GM12878 (cell line): ENCODE results near the gene CPT1C. TPM values are rescaled to one million over a fixed set of nuclear protein-coding genes. Genes with fewer than 3 reads are reported as not detected.

Experiments used
- ATAC-seq: fragments of 200-7000 bp; cut with Tn5 transposase; 3 replicates; pipeline ENCODE4 v1.9.1; 2020; ENCODE audit warnings: mild to moderate bottlenecking, moderate library complexity
- BruUV-seq: library from RNA; stranded (reverse); fragments of 400-500 nt; replicated peaks from 2 replicates; lab custom pipeline; 2021; lab: Mats Ljungman, UMichigan
- CTCF ChIA-PET: fragments of 300-600 bp; sonication (Branson Sonifier 250); formaldehyde crosslinking; extraction: SDS; loops from one replicate; lab custom pipeline; 2021; ENCODE audit warnings: inconsistent platforms; lab: Yijun Ruan, JAX
- POLR2A ChIA-PET: fragments of 350-600 bp; formaldehyde crosslinking; extraction: SDS; loops from one replicate; lab custom pipeline; 2021; ENCODE audit warnings: inconsistent platforms; lab: Charles Lee
- RAD21 ChIA-PET: fragments of 300-600 bp; sonication (Branson Sonifier 250); formaldehyde crosslinking; loops from one replicate; lab custom pipeline; 2023; ENCODE audit warnings: antibody characterized with exemption; ENCODE audit not compliant: unreplicated experiment; lab: Charles Lee
- SMC1A ChIA-PET: fragments of 300-600 bp; sonication (Branson Sonifier 250); formaldehyde crosslinking; loops from one replicate; lab custom pipeline; 2023; ENCODE audit not compliant: unreplicated experiment, uncharacterized antibody; lab: Charles Lee
- DNase-seq: peaks from one replicate; pipeline ENCODE4 v3.0.0-alpha.2; 2011; ENCODE audit warnings: low read depth, low spot score
- FAIRE-seq: peaks from 3 replicates; lab custom pipeline; 2011; peaks lifted over from hg19 to GRCh38; lab: Jason Lieb, UNC
- H2AFZ ChIP-seq: 2 replicates; pipeline ENCODE4 v1.6.0; 2011; ENCODE audit warnings: low read depth, low read length, control low read depth; ENCODE audit not compliant: control insufficient read depth
- H3K27ac ChIP-seq: 2 replicates; pipeline ENCODE4 v1.5.1; 2011; ENCODE audit warnings: control low read depth; ENCODE audit not compliant: control insufficient read depth, insufficient read depth
- H3K27me3 ChIP-seq, 2 experiments: replicated peaks in 1 of 2; 2 replicates each; pipeline versions ENCODE4 v1.6.0 to v1.6.1; 2011; ENCODE audit warnings: low read length in 1 of 2; ENCODE audit not compliant: control insufficient read depth in 2 of 2, insufficient read depth in 2 of 2
- H3K36me3 ChIP-seq, 2 experiments: 2 replicates each; pipeline ENCODE4 v1.5.1; 2011; ENCODE audit warnings: low read length in 1 of 2; ENCODE audit not compliant: control insufficient read depth in 2 of 2, insufficient read depth in 2 of 2
- H3K4me1 ChIP-seq: 2 replicates; pipeline ENCODE4 v1.6.1; 2011; ENCODE audit warnings: mild to moderate bottlenecking, low read length, moderate library complexity, mixed read lengths; ENCODE audit not compliant: control insufficient read depth, insufficient read depth
- H3K4me2 ChIP-seq: 2 replicates; pipeline ENCODE4 v1.6.0; 2011; ENCODE audit warnings: control low read depth; ENCODE audit not compliant: control insufficient read depth, insufficient read depth
- H3K4me3 ChIP-seq: fragments of 200-600 bp; sonication (generic); 2 replicates; pipeline ENCODE4 v1.5.1; 2016
- H3K79me2 ChIP-seq: 2 replicates; pipeline ENCODE4 v1.6.0; 2011; ENCODE audit warnings: low read length; ENCODE audit not compliant: control insufficient read depth, insufficient read depth
- H3K9ac ChIP-seq: 2 replicates; pipeline ENCODE4 v1.8.0; 2011; ENCODE audit warnings: low read length, control low read depth, mixed read lengths; ENCODE audit not compliant: control insufficient read depth, insufficient read depth
- H3K9me3 ChIP-seq: replicated peaks from 3 replicates; pipeline ENCODE4 v1.5.1; 2011; ENCODE audit warnings: mild to moderate bottlenecking, low read length; ENCODE audit not compliant: control insufficient read depth, insufficient read depth
- H4K20me1 ChIP-seq: 2 replicates; pipeline ENCODE4 v1.6.0; 2011; ENCODE audit not compliant: control insufficient read depth, insufficient read depth
- ASH2L ChIP-seq: fragments of 300-600, 200-600 bp; sonication (generic); IDR thresholded peaks from 2 replicates; pipeline ENCODE4 v1.6.1; 2017; ENCODE audit warnings: low read depth, mild to moderate bottlenecking, borderline replicate concordance
- BACH1 ChIP-seq: fragments of 450-650 bp; IDR thresholded peaks from 2 replicates; pipeline ENCODE4 v1.6.1; 2017; ENCODE audit warnings: mild to moderate bottlenecking, borderline replicate concordance
- CREB1 ChIP-seq: IDR thresholded peaks from 2 replicates; pipeline ENCODE4 v1.6.1; 2012; ENCODE audit warnings: low read depth, mild to moderate bottlenecking, inconsistent platforms
- FOXM1 ChIP-seq: IDR thresholded peaks from 2 replicates; pipeline ENCODE4 v1.6.1; 2012; ENCODE audit warnings: low read depth, mild to moderate bottlenecking, inconsistent platforms, low read length, moderate library complexity
- GABPA ChIP-seq: IDR thresholded peaks from 2 replicates; pipeline ENCODE4 v1.6.1; 2014; ENCODE audit warnings: antibody characterized with exemption, low read depth, mild to moderate bottlenecking, inconsistent platforms
- IKZF1 ChIP-seq: fragments of 450-650 bp; conservative IDR thresholded peaks from 2 replicates; pipeline ENCODE4 v1.6.1; 2017; ENCODE audit warnings: antibody characterized with exemption, mild to moderate bottlenecking
- IRF3 ChIP-seq: fragments of 450-650 bp; IDR thresholded peaks from 2 replicates; pipeline ENCODE4 v1.6.1; 2014; ENCODE audit warnings: mild to moderate bottlenecking
- MTA2 ChIP-seq: fragments of 450-650 bp; IDR thresholded peaks from 2 replicates; pipeline ENCODE4 v1.6.1; 2016; ENCODE audit warnings: low read depth, mild to moderate bottlenecking, moderate library complexity
- MTA3 ChIP-seq: IDR thresholded peaks from 2 replicates; pipeline ENCODE4 v1.6.1; 2012; ENCODE audit warnings: low read length, inconsistent platforms, borderline replicate concordance
- NBN ChIP-seq: fragments of 450-650 bp; IDR thresholded peaks from 2 replicates; pipeline ENCODE4 v1.6.1; 2016
- NR2C2 ChIP-seq: IDR thresholded peaks from 2 replicates; pipeline ENCODE4 v1.6.1; 2011; ENCODE audit warnings: borderline replicate concordance, low read depth; ENCODE audit not compliant: control insufficient read depth, insufficient read length
- NR2F1 ChIP-seq: fragments of 450-650 bp; conservative IDR thresholded peaks from 2 replicates; pipeline ENCODE4 v1.6.1; 2017; ENCODE audit warnings: mild to moderate bottlenecking
- NRF1 ChIP-seq: conservative IDR thresholded peaks from 2 replicates; pipeline ENCODE4 v1.6.1; 2011; ENCODE audit warnings: mild to moderate bottlenecking, low read depth, low read length, improper control_type of control experiment
- RUNX3 ChIP-seq: IDR thresholded peaks from 2 replicates; pipeline ENCODE4 v1.6.1; 2012; ENCODE audit warnings: low read length, inconsistent platforms
- SIX5 ChIP-seq: IDR thresholded peaks from 2 replicates; pipeline ENCODE4 v1.6.1; 2011; ENCODE audit warnings: mild to moderate bottlenecking, low read depth, low read length, moderate library complexity; ENCODE audit not compliant: severe bottlenecking
- SMARCA5 ChIP-seq: fragments of 450-650 bp; IDR thresholded peaks from 2 replicates; pipeline ENCODE4 v1.6.1; 2017; ENCODE audit warnings: mild to moderate bottlenecking
- SREBF1 ChIP-seq: IDR thresholded peaks from 2 replicates; pipeline ENCODE4 v1.6.1; 2012; ENCODE audit warnings: mild to moderate bottlenecking, low read length
- SUPT20H ChIP-seq: IDR thresholded peaks from 2 replicates; pipeline ENCODE4 v1.6.1; 2011; ENCODE audit warnings: low read depth, mild to moderate bottlenecking, low read length, moderate library complexity, borderline replicate concordance; ENCODE audit not compliant: control insufficient read depth
- TARDBP ChIP-seq: IDR thresholded peaks from 2 replicates; pipeline ENCODE4 v1.6.1; 2016; ENCODE audit warnings: borderline replicate concordance
- TCF12 ChIP-seq: IDR thresholded peaks from 2 replicates; pipeline ENCODE4 v1.6.1; 2011; ENCODE audit warnings: low read depth, mild to moderate bottlenecking, low read length
- WGBS: methylation state at CpG from one replicate; pipeline ENCODE4 v1.1.6; 2016; ENCODE audit warnings: low lambda C conversion rate; ENCODE audit not compliant: insufficient replicate concordance, insufficient coverage; ENCODE audit errors: missing lambda C conversion rate; 5-methylcytosine and 5-hydroxymethylcytosine counted together
- in situ Hi-C: fragments of 300-500 bp; cut with MboI; formaldehyde crosslinking; loops from 9 replicates; pipeline ENCODE4 v1.14.3; 2018; ENCODE audit warnings: mixed read lengths
- intact Hi-C: fragments of 100-400 bp; cut with micrococcal nuclease; formaldehyde crosslinking; loops from one replicate; pipeline ENCODE4 v1.14.2; 2022; ENCODE audit not compliant: unreplicated experiment
- polyA plus RNA-seq, 11 experiments: library from polyadenylated mRNA; depleted of rRNA in 4 of 11; unstranded in 6 of 11; stranded (reverse) in 5 of 11; fragments of >200 nt; fragmentation: Nextera tagmentation in 4 of 11; fragmentation: Illumina TruSeq in 1 of 11; extraction: Ambion mirVana in 4 of 11; extraction: Trizol in 1 of 11; gene quantifications; 1 replicate in 1 of 11; 2 replicates in 10 of 11; pipeline versions ENCODE4 v1.2.1 to v1.2.3, GENCODE V29; 2011 to 2016; ENCODE audit warnings: inconsistent platforms in 2 of 11, missing spikeins in 2 of 11, low read depth in 1 of 11
- total RNA-seq, 4 experiments: library from RNA; depleted of rRNA in 3 of 4; stranded (reverse); fragments of >200 nt in 3 of 4; fragmentation: Illumina TruSeq in 1 of 4; extraction: Trizol in 1 of 4; gene quantifications; 2 replicates each; pipeline versions ENCODE4 v1.2.1 to v1.2.3, GENCODE V29; 2013 to 2021
- TF ChIP-seq, protein P1 (sequence below): fragments of 450-650 bp; formaldehyde crosslinking; IDR thresholded peaks from 2 replicates; pipeline ENCODE4 v1.4.0; 2022; ENCODE audit warnings: mild to moderate bottlenecking, moderate library complexity

The CPT1C gene
- total and polyA plus RNA-seq, 10 of the 15 experiments (the other 5 are each of a cell fraction or from before 2014, with no cell fraction given), result 0.04 to 0.56 (median 0.21) TPM; not detected in 3

GRCh38 chr19:49677901-49678674 is 12.8 kb upstream of the CPT1C start:
- H3K4me1 ChIP-seq, result peaks cover 32% of the 10 kb centered on the region
- no peaks in the 10 kb centered on the region for H3K27me3 ChIP-seq
- H3K4me3 ChIP-seq, result peak overlapping the region; percentile 100
- 2% methylated on average over 21 of the region's 21 CpGs for WGBS
- peak overlapping the region; percentile 98 for H3K9ac ChIP-seq
- peaks cover 9% of the 10 kb centered on the region in 2 experiments for H3K36me3 ChIP-seq
- peaks cover 16% of the 10 kb centered on the region for H4K20me1 ChIP-seq
- peak overlapping the region; percentile 98 for H3K27ac ChIP-seq
- no peak overlapping the region for H2AFZ ChIP-seq
- ChIA-PET POLR2A (interaction anchor here (0.6 to 11.2 kb wide), 8 partner anchors 12 to 236 kb away, joined by 3 to 200 read pairs (median 8); partner anchors contain the start of genes AP2A1, BCL2L12, IRF3 and NOSIP), SMC1A (interaction anchor here (0.9 to 2.7 kb wide), 9 partner anchors 13 to 207 kb away, joined by 3 to 11 read pairs (median 3); partner anchors contain the start of genes BCL2L12, FLT3LG, IRF3 and NOSIP), RAD21 (interaction anchor here (0.5 to 8.6 kb wide), 10 partner anchors 13 to 233 kb away, joined by 3 to 131 read pairs (median 4); partner anchors contain the start of genes AP2A1, BCL2L12, IRF3 and RRAS), CTCF (interaction anchor here (0.7 to 10.5 kb wide), 11 partner anchors 12 to 205 kb away, joined by 3 to 130 read pairs (median 9); partner anchors contain the start of genes BCL2L12, FLT3LG, IRF3 and NOSIP)
- ATAC-seq, result peak; percentile 23
- H3K4me2 ChIP-seq, result peak overlapping the region; percentile 84
- TSS peak; percentile 65 for BruUV-seq
- FAIRE-seq, result peak; percentile 77
- no peak for DNase-seq
- in situ Hi-C loops (no loop called here), intact Hi-C loops (loop anchor here (2.0 to 5.0 kb wide), 3 partner anchors 85 to 189 kb away; partner anchors contain the start of genes PNKP and RPS11)
- H3K79me2 ChIP-seq, result peaks cover 47% of the 10 kb centered on the region
- H3K9me3 ChIP-seq, result no peaks in the 10 kb centered on the region
- TF ChIP-seq NRF1, result no peak
- TF ChIP-seq BACH1, result no peak
- no peak; the same call in 1 of the 2 replicates for TF ChIP-seq CREB1
- TF ChIP-seq RUNX3, result peak; percentile 69
- no peak for TF ChIP-seq SUPT20H
- peak; percentile 82; the same call in 1 of the 2 replicates for TF ChIP-seq NBN
- no peak for TF ChIP-seq TARDBP
- no peak for TF ChIP-seq SIX5
- no peak; the same call in none of the 2 replicates for TF ChIP-seq SMARCA5
- peak; percentile 39; the same call in 1 of the 2 replicates for TF ChIP-seq MTA3
- TF ChIP-seq IRF3, result no peak
- TF ChIP-seq, protein P1, sequence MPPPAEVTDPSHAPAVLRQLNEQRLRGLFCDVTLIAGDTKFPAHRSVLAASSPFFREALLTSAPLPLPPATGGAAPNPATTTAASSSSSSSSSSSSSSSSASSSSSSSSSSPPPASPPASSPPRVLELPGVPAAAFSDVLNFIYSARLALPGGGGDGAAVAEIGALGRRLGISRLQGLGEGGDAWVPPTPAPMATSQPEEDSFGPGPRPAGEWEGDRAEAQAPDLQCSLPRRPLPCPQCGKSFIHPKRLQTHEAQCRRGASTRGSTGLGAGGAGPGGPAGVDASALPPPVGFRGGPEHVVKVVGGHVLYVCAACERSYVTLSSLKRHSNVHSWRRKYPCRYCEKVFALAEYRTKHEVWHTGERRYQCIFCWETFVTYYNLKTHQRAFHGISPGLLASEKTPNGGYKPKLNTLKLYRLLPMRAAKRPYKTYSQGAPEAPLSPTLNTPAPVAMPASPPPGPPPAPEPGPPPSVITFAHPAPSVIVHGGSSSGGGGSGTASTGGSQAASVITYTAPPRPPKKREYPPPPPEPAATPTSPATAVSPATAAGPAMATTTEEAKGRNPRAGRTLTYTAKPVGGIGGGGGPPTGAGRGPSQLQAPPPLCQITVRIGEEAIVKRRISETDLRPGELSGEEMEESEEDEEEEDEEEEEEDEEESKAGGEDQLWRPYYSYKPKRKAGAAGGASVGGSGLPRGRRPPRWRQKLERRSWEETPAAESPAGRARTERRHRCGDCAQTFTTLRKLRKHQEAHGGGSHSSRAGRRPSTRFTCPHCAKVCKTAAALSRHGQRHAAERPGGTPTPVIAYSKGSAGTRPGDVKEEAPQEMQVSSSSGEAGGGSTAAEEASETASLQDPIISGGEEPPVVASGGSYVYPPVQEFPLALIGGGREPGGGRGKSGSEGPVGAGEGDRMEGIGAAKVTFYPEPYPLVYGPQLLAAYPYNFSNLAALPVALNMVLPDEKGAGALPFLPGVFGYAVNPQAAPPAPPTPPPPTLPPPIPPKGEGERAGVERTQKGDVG (CRISPR knock-in tag), result no peak
- TF ChIP-seq SREBF1, result no peak
- TF ChIP-seq IKZF1, result peak; percentile 62; the same call in 1 of the 2 replicates
- TF ChIP-seq NR2C2, result no peak
- TF ChIP-seq ASH2L, result no peak
- TF ChIP-seq TCF12, result no peak
- TF ChIP-seq NR2F1, result peak; percentile 99
- no peak for TF ChIP-seq GABPA
- 0 out of 2 replicates have a peak, but pooled peaks have one; percentile 47 for TF ChIP-seq MTA2
- TF ChIP-seq FOXM1, result peak; percentile 73; the same call in 1 of the 2 replicates
